Endothelial cell (in vitro differentiated cells): ENCODE data around the gene BMPR1B. TPM values are rescaled to one million over a fixed set of nuclear protein-coding genes. Genes with fewer than 3 reads are reported as not detected.

Experiments
- DNase-seq: peaks from one replicate; pipeline ENCODE4 v3.0.0; 2021; ENCODE audit warnings: low spot score
- H3K27ac Mint-ChIP-seq: one replicate; pipeline ENCODE4 v1.8.0; 2021; ENCODE audit warnings: mixed read lengths, inconsistent platforms; ENCODE audit not compliant: unreplicated experiment
- H3K27me3 Mint-ChIP-seq: one replicate; pipeline ENCODE4 v1.8.0; 2021; ENCODE audit warnings: mild to moderate bottlenecking, moderate library complexity, mixed read lengths, inconsistent platforms; ENCODE audit not compliant: unreplicated experiment
- H3K36me3 Mint-ChIP-seq: one replicate; pipeline ENCODE4 v1.8.0; 2021; ENCODE audit warnings: mild to moderate bottlenecking, low read depth, mixed read lengths, inconsistent platforms; ENCODE audit not compliant: unreplicated experiment
- H3K4me1 Mint-ChIP-seq: one replicate; pipeline ENCODE4 v1.8.0; 2021; ENCODE audit warnings: mild to moderate bottlenecking, mixed read lengths, inconsistent platforms; ENCODE audit not compliant: unreplicated experiment
- H3K4me3 Mint-ChIP-seq: one replicate; pipeline ENCODE4 v1.8.0; 2021; ENCODE audit warnings: mild to moderate bottlenecking, mixed read lengths, inconsistent platforms; ENCODE audit not compliant: unreplicated experiment
- H3K9me3 Mint-ChIP-seq: one replicate; pipeline ENCODE4 v1.8.0; 2021; ENCODE audit warnings: mixed read lengths, inconsistent platforms; ENCODE audit not compliant: unreplicated experiment
- CTCF ChIP-seq: fragments of 200-600 bp; sonication (generic); IDR thresholded peaks from one replicate; pipeline ENCODE4 v1.5.0; 2021; ENCODE audit warnings: antibody characterized with exemption; ENCODE audit not compliant: unreplicated experiment
- total RNA-seq: library from RNA; stranded (reverse); fragmentation: NEBNext Ultra II Directional; extraction: Animal tissue kit (Norgen Biotek cat#: 25700); gene quantifications from one replicate; pipeline ENCODE4 v1.2.1, GENCODE V29; 2021; ENCODE audit not compliant: unreplicated experiment

The BMPR1B gene
- total RNA-seq, 1 donor from 2014 or later = 5.4 TPM

GRCh38 chr4:94798808-94799207 is 41.1 kb downstream of the BMPR1B start:
- Mint-ChIP-seq H3K4me1 (no peaks in the 10 kb centered on the region), H3K27me3 (no peaks in the 10 kb centered on the region), H3K27ac (no peak overlapping the region), H3K9me3 (no peaks in the 10 kb centered on the region), H3K36me3 (no peaks in the 10 kb centered on the region), H3K4me3 (no peak overlapping the region)
- no peak for TF ChIP-seq CTCF
- DNase-seq = no peak

GRCh38 chr4:94801016-94801415 is 43.3 kb downstream of the BMPR1B start:
- Mint-ChIP-seq H3K27me3 (no peaks in the 10 kb centered on the region), H3K4me1 (no peaks in the 10 kb centered on the region), H3K4me3 (no peak overlapping the region), H3K9me3 (no peaks in the 10 kb centered on the region), H3K27ac (no peak overlapping the region), H3K36me3 (no peaks in the 10 kb centered on the region)
- no peak for DNase-seq
- no peak for TF ChIP-seq CTCF

- Mint-ChIP-seq H3K27ac (no peak overlapping the region), H3K9me3 (no peaks in the 10 kb centered on the region), H3K36me3 (no peaks in the 10 kb centered on the region), H3K27me3 (no peaks in the 10 kb centered on the region), H3K4me3 (no peak overlapping the region), H3K4me1 (no peaks in the 10 kb centered on the region)
- DNase-seq = no peak
- TF ChIP-seq CTCF = no peak
These were observed 44.3 kb downstream of the BMPR1B start for GRCh38 chr4:94802091-94802490.

GRCh38 chr4:94803181-94803580 is 45.4 kb downstream of the BMPR1B start:
- no peaks in the 10 kb centered on the region for H3K36me3 Mint-ChIP-seq
- no peak for DNase-seq
- H3K27me3 Mint-ChIP-seq = no peaks in the 10 kb centered on the region
- TF ChIP-seq CTCF = no peak
- H3K9me3 Mint-ChIP-seq = no peaks in the 10 kb centered on the region
- H3K4me1 Mint-ChIP-seq = no peaks in the 10 kb centered on the region
- no peak overlapping the region for H3K27ac Mint-ChIP-seq
- H3K4me3 Mint-ChIP-seq = no peak overlapping the region

- no peaks in the 10 kb centered on the region for H3K36me3 Mint-ChIP-seq
- no peak overlapping the region for H3K4me3 Mint-ChIP-seq
- no peaks in the 10 kb centered on the region for H3K27me3 Mint-ChIP-seq
- no peak overlapping the region for H3K27ac Mint-ChIP-seq
- H3K9me3 Mint-ChIP-seq = no peaks in the 10 kb centered on the region
- no peak for TF ChIP-seq CTCF
- DNase-seq = no peak
- peaks cover 3% of the 10 kb centered on the region for H3K4me1 Mint-ChIP-seq
These were observed 46.9 kb downstream of the BMPR1B start for GRCh38 chr4:94804650-94805049.
